Mucosa of rectum (tissue), 2 donors: ENCODE measurements around the gene PTPRH.

ENCODE experiments used
- H3K27ac ChIP-seq, 2 donors: one replicate each; pipeline ENCODE4 v1.7.0; 2013; ENCODE audit warnings: inconsistent platforms in 2 of 2, low read depth in 2 of 2, low read length in 2 of 2
- H3K27me3 ChIP-seq, 2 donors: one replicate each; pipeline ENCODE4 v1.7.0; 2013; ENCODE audit warnings: low read length in 2 of 2; ENCODE audit not compliant: control insufficient read depth in 2 of 2, insufficient read depth in 2 of 2
- H3K36me3 ChIP-seq, 2 donors: one replicate each; pipeline ENCODE4 v1.7.0; 2013; ENCODE audit warnings: low read length in 2 of 2; ENCODE audit not compliant: control insufficient read depth in 2 of 2, insufficient read depth in 2 of 2
- H3K4me1 ChIP-seq, 2 donors: one replicate each; pipeline ENCODE4 v1.7.0; 2013; ENCODE audit warnings: low read length in 2 of 2, mild to moderate bottlenecking in 1 of 2; ENCODE audit not compliant: control insufficient read depth in 2 of 2, insufficient read depth in 2 of 2
- H3K4me3 ChIP-seq, 2 donors: one replicate each; pipeline ENCODE4 v1.7.0; 2013; ENCODE audit warnings: low read length in 2 of 2
- H3K9ac ChIP-seq, 2 donors: one replicate each; pipeline ENCODE4 v1.7.0; 2013; ENCODE audit warnings: low read length in 2 of 2, low read depth in 1 of 2, mild to moderate bottlenecking in 1 of 2
- H3K9me3 ChIP-seq, 2 donors: one replicate each; pipeline ENCODE4 v1.7.0; 2013; ENCODE audit warnings: low read length in 2 of 2; ENCODE audit not compliant: control insufficient read depth in 2 of 2
- donor health status: healthy.
- donor health status: Normal muscosa, but diverticular disease.

The PTPRH gene

GRCh38 chr19:55252760-55253663 is 43.7 kb upstream of the PTPRH start:
- H3K27me3 ChIP-seq = no peaks in the 10 kb centered on the region
- peak overlapping the region in 1 of 2 donors; percentile 20 for H3K9ac ChIP-seq
- peak overlapping the region in 1 of 2 donors; percentile 87 for H3K27ac ChIP-seq
- H3K4me3 ChIP-seq = peak overlapping the region in 1 of 2 donors; percentile 84
- peaks cover 61 to 66% of the 10 kb centered on the region in 2 donors for H3K4me1 ChIP-seq
- H3K36me3 ChIP-seq = no peaks in the 10 kb centered on the region
- no peaks in the 10 kb centered on the region for H3K9me3 ChIP-seq

GRCh38 chr19:55251341-55252081 is 42.2 kb upstream of the PTPRH start:
- Histone ChIP-seq H3K36me3 (peaks cover 3 to 7% of the 10 kb centered on the region in 2 donors), H3K9ac (peak overlapping the region; percentile 36 to 47), H3K4me1 (peaks cover 64 to 67% of the 10 kb centered on the region in 2 donors), H3K4me3 (peak overlapping the region; percentile 26 to 44), H3K27me3 (no peaks in the 10 kb centered on the region), H3K9me3 (no peaks in the 10 kb centered on the region), H3K27ac (peak overlapping the region; percentile 81 to 88)

DNA sequence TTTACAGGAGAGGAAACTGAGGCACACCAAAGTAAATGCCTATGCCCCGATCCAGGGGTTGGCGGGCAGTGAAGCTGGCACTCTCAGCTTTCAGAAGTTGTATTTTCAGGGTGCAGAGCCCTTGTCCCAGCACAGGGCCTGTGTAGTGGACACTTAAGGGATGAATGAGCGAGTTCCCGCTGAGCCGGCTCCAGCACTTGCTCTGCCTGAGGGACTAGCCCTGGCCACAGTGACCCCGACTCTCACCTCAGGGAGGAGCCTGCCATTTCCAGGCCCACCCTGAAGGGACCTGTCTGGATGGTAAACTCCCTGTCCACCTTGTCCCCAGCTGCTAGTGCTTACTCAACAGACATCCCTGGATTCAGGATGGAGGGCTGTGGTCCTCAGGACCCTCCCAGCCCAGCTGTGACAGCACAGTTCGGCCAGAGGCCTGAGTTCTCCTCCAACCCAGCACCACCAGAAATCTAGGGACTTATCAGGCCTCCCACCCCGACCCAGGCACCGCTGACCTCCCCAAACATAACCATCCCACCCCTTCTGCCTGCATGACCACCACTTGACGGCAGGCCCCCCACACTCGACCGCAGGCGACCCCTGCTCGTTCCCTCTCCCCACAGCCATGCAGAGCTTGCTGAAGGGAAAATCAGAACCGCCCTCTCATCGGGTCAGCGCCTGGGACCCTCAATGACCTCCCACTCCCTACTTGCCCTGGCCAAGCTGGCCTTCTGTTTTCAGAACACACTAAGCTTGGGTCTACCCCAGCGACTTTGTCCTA is 41.1 kb upstream of the PTPRH start:
- Histone ChIP-seq H3K9me3 (no peaks in the 10 kb centered on the region), H3K4me3 (peak overlapping the region in 1 of 2 donors; percentile 18), H3K9ac (peak overlapping the region in 1 of 2 donors; percentile 36), H3K36me3 (peaks cover 12 to 13% of the 10 kb centered on the region in 2 donors), H3K27me3 (no peaks in the 10 kb centered on the region), H3K27ac (peak overlapping the region; percentile 81 to 88), H3K4me1 (peaks cover 55 to 56% of the 10 kb centered on the region in 2 donors)

DNA sequence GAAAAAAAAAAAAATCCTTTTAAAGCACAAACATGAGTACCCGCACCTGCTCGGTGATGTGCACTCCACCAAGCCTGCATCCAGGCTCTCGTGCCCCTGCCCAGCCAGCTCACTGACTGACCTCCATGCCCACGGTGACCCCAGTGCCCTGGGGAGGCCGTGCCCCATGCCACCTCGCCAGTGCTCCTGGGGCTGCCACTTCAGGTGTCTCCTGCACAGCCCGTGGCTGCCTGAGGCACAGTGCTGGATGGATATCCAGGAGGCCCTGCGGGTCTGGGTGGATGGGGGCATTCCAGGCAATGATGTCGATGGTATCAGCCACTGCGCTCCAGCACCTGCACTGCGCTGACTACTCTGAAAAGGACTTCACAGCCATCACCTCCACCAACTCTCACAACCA is 40.5 kb upstream of the PTPRH start:
- Histone ChIP-seq H3K9ac (peak overlapping the region in 1 of 2 donors; percentile 36), H3K4me3 (no peak overlapping the region), H3K27ac (no peak overlapping the region), H3K4me1 (peaks cover 49 to 50% of the 10 kb centered on the region in 2 donors), H3K9me3 (no peaks in the 10 kb centered on the region), H3K27me3 (no peaks in the 10 kb centered on the region), H3K36me3 (peaks cover 18 to 19% of the 10 kb centered on the region in 2 donors)

GRCh38 chr19:55248704-55249103 is 39.4 kb upstream of the PTPRH start:
- Histone ChIP-seq H3K27me3 (no peaks in the 10 kb centered on the region), H3K36me3 (peaks cover 29 to 30% of the 10 kb centered on the region in 2 donors), H3K9ac (peak overlapping the region in 1 of 2 donors; percentile 63), H3K4me1 (peaks cover 45 to 48% of the 10 kb centered on the region in 2 donors), H3K9me3 (no peaks in the 10 kb centered on the region), H3K27ac (peak overlapping the region; percentile 71 to 88), H3K4me3 (no peak overlapping the region)

DNA sequence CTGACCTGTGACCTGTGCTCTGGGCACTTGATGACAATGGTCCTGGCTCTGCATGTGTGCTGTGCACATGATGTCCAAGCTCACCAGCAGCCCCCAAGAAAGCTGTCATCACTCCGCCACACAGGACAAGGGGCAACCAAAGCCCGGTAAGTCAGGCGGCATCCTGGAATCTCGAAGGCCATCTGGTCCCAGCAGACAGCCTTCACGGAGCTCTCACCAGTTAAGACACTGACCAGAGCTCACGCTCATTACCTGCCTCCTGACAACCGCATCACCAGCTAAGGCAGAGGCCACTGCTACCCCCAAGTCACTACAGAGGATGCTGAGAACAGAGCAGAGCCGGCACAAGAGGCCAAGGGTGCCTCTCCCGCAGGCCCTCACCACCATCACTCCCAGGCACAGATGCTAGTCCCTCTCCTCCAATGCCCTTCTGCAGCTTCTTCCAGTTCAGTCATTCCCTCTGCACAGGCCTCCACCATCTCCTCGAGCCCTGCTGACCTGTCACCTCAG is 38.9 kb upstream of the PTPRH start:
- Histone ChIP-seq H3K27me3 (no peaks in the 10 kb centered on the region), H3K27ac (peak overlapping the region; percentile 71 to 88), H3K9ac (peak overlapping the region; percentile 24 to 63), H3K4me3 (no peak overlapping the region), H3K9me3 (no peaks in the 10 kb centered on the region), H3K36me3 (peaks cover 33 to 35% of the 10 kb centered on the region in 2 donors), H3K4me1 (peaks cover 45 to 46% of the 10 kb centered on the region in 2 donors)

DNA sequence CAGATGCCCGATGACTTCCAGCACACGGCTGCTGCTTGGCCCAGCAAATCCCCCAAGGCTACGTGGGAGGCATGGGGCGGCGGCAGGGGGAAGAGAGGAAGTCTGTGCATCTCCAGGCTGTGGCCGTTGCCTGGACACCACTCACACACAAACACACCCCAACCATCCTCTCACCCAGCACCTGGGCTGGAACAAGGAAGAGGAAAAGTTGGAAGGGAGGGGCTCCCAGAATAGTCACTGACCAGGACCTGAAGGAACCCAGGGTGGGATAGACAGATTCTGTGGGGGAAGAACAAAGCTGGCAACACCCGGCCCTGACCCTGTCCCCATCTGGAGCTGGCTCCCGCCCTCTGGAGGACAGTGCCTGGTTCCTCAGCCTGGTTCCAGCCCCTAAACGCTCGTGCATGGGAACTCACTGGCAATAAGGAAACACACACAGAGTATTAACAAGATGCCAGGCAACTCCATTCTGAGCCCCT is 38.4 kb upstream of the PTPRH start:
- peak overlapping the region; percentile 71 to 88 for H3K27ac ChIP-seq
- peak overlapping the region; percentile 24 to 63 for H3K9ac ChIP-seq
- peaks cover 40 to 45% of the 10 kb centered on the region in 2 donors for H3K4me1 ChIP-seq
- no peaks in the 10 kb centered on the region for H3K9me3 ChIP-seq
- no peaks in the 10 kb centered on the region for H3K27me3 ChIP-seq
- H3K4me3 ChIP-seq = no peak overlapping the region
- H3K36me3 ChIP-seq = peaks cover 35 to 37% of the 10 kb centered on the region in 2 donors

DNA sequence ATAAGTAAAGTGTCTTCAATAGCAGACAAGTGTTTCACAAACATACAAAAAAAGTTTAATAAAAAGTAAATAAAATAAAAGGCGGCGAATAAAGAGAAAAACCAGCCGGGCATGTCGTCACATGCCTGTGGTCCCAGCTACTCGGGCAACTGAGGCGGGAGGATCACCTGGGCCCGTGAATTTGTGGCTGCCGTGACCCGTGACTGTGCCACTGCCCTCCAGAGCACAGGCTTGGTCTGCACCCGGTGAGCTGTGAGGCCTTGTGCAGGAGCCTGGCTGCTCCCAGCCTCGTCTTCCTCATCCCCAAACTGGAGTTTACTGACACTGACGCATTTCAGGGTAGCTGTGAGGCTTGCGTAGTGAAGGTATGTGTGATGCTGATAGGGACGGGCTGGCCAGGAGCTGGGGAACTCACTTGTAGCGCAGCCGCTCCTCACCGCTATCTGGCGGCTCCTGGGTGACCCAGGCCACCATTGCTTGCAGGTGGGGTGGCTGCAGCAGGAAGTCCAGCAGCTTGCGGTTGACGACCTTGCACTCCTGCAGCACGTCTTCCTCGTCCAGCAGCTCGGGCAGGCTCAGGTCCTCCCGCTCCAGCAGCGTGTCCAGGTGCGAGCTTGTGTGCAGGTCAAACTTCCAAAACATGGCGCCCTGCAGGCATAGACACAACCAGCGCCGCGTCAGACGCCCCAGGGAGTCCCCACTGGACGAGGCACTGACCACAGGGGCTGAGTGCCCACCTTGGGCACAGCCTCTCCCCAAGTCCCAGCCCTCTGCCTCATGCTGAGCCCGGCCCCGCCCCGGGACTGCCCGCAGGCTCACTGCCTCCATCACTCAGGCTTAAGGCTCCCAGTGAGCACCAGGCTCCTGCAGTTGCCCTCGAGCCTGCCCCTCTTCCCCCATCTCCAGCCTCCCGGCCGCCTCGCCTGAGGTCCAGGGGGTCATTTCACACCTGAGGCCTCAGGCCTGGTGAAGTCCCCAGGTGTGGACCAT is 37.5 kb upstream of the PTPRH start:
- Histone ChIP-seq H3K4me3 (no peak overlapping the region), H3K36me3 (peaks cover 44 to 46% of the 10 kb centered on the region in 2 donors), H3K4me1 (peaks cover 37 to 43% of the 10 kb centered on the region in 2 donors), H3K27me3 (no peaks in the 10 kb centered on the region), H3K27ac (peak overlapping the region; percentile 71 to 88), H3K9me3 (no peaks in the 10 kb centered on the region), H3K9ac (no peak overlapping the region)
